IMR-90 (cell line): ENCODE measurements around the gene GPRIN3. TPM values are rescaled to one million over a fixed set of nuclear protein-coding genes. Genes with fewer than 3 reads are reported as not detected.

Experiments used
- ATAC-seq: fragments of 200-7000 bp; cut with Tn5 transposase; 2 replicates; pipeline ENCODE4 v1.9.1; 2020; ENCODE audit warnings: low read depth, mild to moderate bottlenecking, moderate library complexity
- BruUV-seq: library from RNA; stranded (reverse); fragments of 400-500 nt; replicated peaks from 2 replicates; lab custom pipeline; 2021; lab: Mats Ljungman, UMichigan
- CTCF ChIA-PET: fragments of 300-600 bp; formaldehyde crosslinking; extraction: SDS; loops from one replicate; lab custom pipeline; 2021; ENCODE audit warnings: antibody characterized with exemption; lab: Yijun Ruan, JAX
- POLR2A ChIA-PET: fragments of 300-600 bp; sonication (Branson Sonifier 250); formaldehyde crosslinking; loops from one replicate; lab custom pipeline; 2022; ENCODE audit warnings: antibody characterized with exemption; ENCODE audit not compliant: unreplicated experiment; lab: Charles Lee
- DNase-seq: peaks from one replicate; pipeline ENCODE4 v3.0.0; 2013
- H2AFZ ChIP-seq: replicated peaks from 2 replicates; pipeline ENCODE3; 2013; ENCODE audit warnings: low read length, mild to moderate bottlenecking; ENCODE audit not compliant: poor library complexity
- H2AK5ac ChIP-seq: 2 replicates; pipeline ENCODE4 v1.6.1; 2013; ENCODE audit warnings: low read depth, low read length, inconsistent platforms
- H2AK9ac ChIP-seq: replicated peaks from 2 replicates; pipeline ENCODE3; 2013; ENCODE audit warnings: mild to moderate bottlenecking, low read depth, low read length, moderate library complexity; ENCODE audit not compliant: poor library complexity
- H2BK120ac ChIP-seq: 2 replicates; pipeline ENCODE4 v1.6.1; 2013; ENCODE audit warnings: low read depth, low read length, inconsistent platforms
- H2BK15ac ChIP-seq: 3 replicates; pipeline ENCODE4 v1.6.1; 2013; ENCODE audit warnings: low read depth, low read length, inconsistent platforms
- H2BK20ac ChIP-seq: 2 replicates; pipeline ENCODE4 v1.6.1; 2013; ENCODE audit warnings: low read depth, mild to moderate bottlenecking, inconsistent platforms, low read length, moderate library complexity
- H2BK5ac ChIP-seq: 2 replicates; pipeline ENCODE4 v1.6.1; 2013; ENCODE audit warnings: mild to moderate bottlenecking, low read depth, low read length, inconsistent platforms; ENCODE audit not compliant: poor library complexity, severe bottlenecking
- H3K14ac ChIP-seq: replicated peaks from 2 replicates; pipeline ENCODE4 v1.6.1; 2013; ENCODE audit warnings: low read depth, low read length, inconsistent platforms
- H3K18ac ChIP-seq: 2 replicates; pipeline ENCODE4 v1.6.1; 2013; ENCODE audit warnings: low read depth, low read length, control low read depth
- H3K23ac ChIP-seq: 2 replicates; pipeline ENCODE4 v1.6.1; 2013; ENCODE audit warnings: low read depth, low read length, inconsistent platforms
- H3K27ac ChIP-seq: 2 replicates; pipeline ENCODE4 v1.5.1; 2013; ENCODE audit warnings: mild to moderate bottlenecking, control low read depth, low read length; ENCODE audit not compliant: insufficient read depth
- H3K27me3 ChIP-seq: 2 replicates; pipeline ENCODE4 v1.6.1; 2013; ENCODE audit warnings: low read length; ENCODE audit not compliant: control insufficient read depth, insufficient read depth
- H3K36me3 ChIP-seq: 2 replicates; pipeline ENCODE4 v1.6.1; 2013; ENCODE audit warnings: low read length, mixed read lengths; ENCODE audit not compliant: control insufficient read depth, insufficient read depth
- H3K4ac ChIP-seq: 2 replicates; pipeline ENCODE4 v1.6.1; 2013; ENCODE audit warnings: low read depth, low read length, inconsistent platforms
- H3K4me1 ChIP-seq: 2 replicates; pipeline ENCODE4 v1.6.1; 2013; ENCODE audit warnings: low read length, mixed read lengths; ENCODE audit not compliant: control insufficient read depth, insufficient read depth
- H3K4me2 ChIP-seq: 2 replicates; pipeline ENCODE4 v1.6.1; 2013; ENCODE audit warnings: low read depth, mild to moderate bottlenecking, control low read depth, low read length, moderate library complexity
- H3K4me3 ChIP-seq: 2 replicates; pipeline ENCODE4 v1.5.1; 2013; ENCODE audit warnings: low read depth, mild to moderate bottlenecking, control low read depth, low read length, moderate library complexity; ENCODE audit not compliant: insufficient read depth
- H3K56ac ChIP-seq: 2 replicates; pipeline ENCODE4 v1.6.1; 2013; ENCODE audit warnings: low read length, inconsistent platforms; ENCODE audit not compliant: insufficient read depth; ENCODE audit errors: extremely low read depth
- H3K79me1 ChIP-seq, 2 experiments: 2 replicates each; pipeline ENCODE4 v1.6.1; 2013; ENCODE audit warnings: low read length in 2 of 2, inconsistent platforms in 1 of 2, low read depth in 1 of 2
- H3K9ac ChIP-seq: 2 replicates; pipeline ENCODE4 v1.6.1; 2013; ENCODE audit warnings: low read depth, low read length, control low read depth
- H3K9me1 ChIP-seq: 2 replicates; pipeline ENCODE4 v1.6.1; 2013; ENCODE audit warnings: low read length, inconsistent platforms; ENCODE audit not compliant: insufficient read depth
- H3K9me3 ChIP-seq: 2 replicates; pipeline ENCODE4 v1.6.1; 2013; ENCODE audit warnings: low read length; ENCODE audit not compliant: control insufficient read depth, insufficient read depth
- H4K20me1 ChIP-seq: 2 replicates; pipeline ENCODE4 v1.6.1; 2013; ENCODE audit warnings: low read length, inconsistent platforms; ENCODE audit not compliant: insufficient read depth
- H4K5ac ChIP-seq: 2 replicates; pipeline ENCODE4 v1.6.1; 2013; ENCODE audit warnings: mild to moderate bottlenecking, low read depth, low read length, control low read depth
- H4K8ac ChIP-seq, 2 experiments: 2 replicates each; pipeline ENCODE4 v1.6.1; 2013; ENCODE audit warnings: low read depth in 2 of 2, low read length in 2 of 2, control low read depth in 1 of 2, inconsistent platforms in 1 of 2
- H4K91ac ChIP-seq: 2 replicates; pipeline ENCODE4 v1.6.1; 2013; ENCODE audit warnings: low read depth, low read length, inconsistent platforms; ENCODE audit not compliant: insufficient read depth
- BHLHE40 ChIP-seq: fragments of 150-350 bp; IDR thresholded peaks from 2 replicates; pipeline ENCODE4 v1.6.1; 2016; ENCODE audit warnings: mild to moderate bottlenecking, low read depth, low read length
- CEBPB ChIP-seq: IDR thresholded peaks from 2 replicates; pipeline ENCODE4 v1.6.1; 2012; ENCODE audit warnings: low read depth, low read length, improper control_type of control experiment
- FOS ChIP-seq: fragments of 150-350 bp; IDR thresholded peaks from 2 replicates; pipeline ENCODE4 v1.6.1; 2016; ENCODE audit warnings: low read depth, low read length
- MAFK ChIP-seq: IDR thresholded peaks from 2 replicates; pipeline ENCODE4 v1.6.1; 2012; ENCODE audit warnings: low read depth, low read length, improper control_type of control experiment
- MAZ ChIP-seq: IDR thresholded peaks from 2 replicates; pipeline ENCODE4 v1.6.1; 2012; ENCODE audit warnings: low read depth, mild to moderate bottlenecking, low read length, improper control_type of control experiment, moderate library complexity, borderline replicate concordance
- MXI1 ChIP-seq: IDR thresholded peaks from 2 replicates; pipeline ENCODE4 v1.6.1; 2012; ENCODE audit warnings: low read depth, mild to moderate bottlenecking, low read length, moderate library complexity, borderline replicate concordance
- POLR2A ChIP-seq: IDR thresholded peaks from 2 replicates; pipeline ENCODE4 v1.6.1; 2012; ENCODE audit warnings: mild to moderate bottlenecking, low read depth, low read length
- RAD21 ChIP-seq: IDR thresholded peaks from 2 replicates; pipeline ENCODE4 v1.6.1; 2012; ENCODE audit warnings: low read length, improper control_type of control experiment
- RFX5 ChIP-seq: IDR thresholded peaks from 2 replicates; pipeline ENCODE4 v1.8.0; 2012; ENCODE audit warnings: low read depth, mild to moderate bottlenecking, low read length, moderate library complexity
- SMC3 ChIP-seq: fragments of 150-350 bp; IDR thresholded peaks from 2 replicates; pipeline ENCODE4 v1.6.1; 2016; ENCODE audit warnings: low read depth, mild to moderate bottlenecking, antibody characterized with exemption, low read length, moderate library complexity
- WGBS, 2 experiments: methylation state at CpG; one replicate each; pipeline versions ENCODE4 v1.1.5 to v1.1.7; 2013; ENCODE audit warnings: missing lambda C conversion rate in 2 of 2; ENCODE audit not compliant: insufficient read length in 1 of 2; ENCODE audit errors: extremely low coverage in 2 of 2; 5-methylcytosine and 5-hydroxymethylcytosine counted together
- dilution Hi-C: fragments of 300-500 bp; cut with HindIII; formaldehyde crosslinking; loops from one replicate; pipeline ENCODE4 v1.14.3; 2018; ENCODE audit warnings: low sequenced_read_pairs; ENCODE audit not compliant: unreplicated experiment
- in situ Hi-C: fragments of 300-500 bp; cut with MboI; formaldehyde crosslinking; loops from 3 replicates; pipeline ENCODE4 v1.14.3; 2019; ENCODE audit warnings: low sequenced_read_pairs, inconsistent platforms, mixed read lengths
- intact Hi-C: fragments of 100-400 bp; cut with micrococcal nuclease; formaldehyde crosslinking; loops from 2 replicates; pipeline ENCODE4 v1.10.0; 2022
- polyA plus RNA-seq, 3 experiments: library from polyadenylated mRNA; depleted of rRNA; stranded (reverse); fragments of >200 nt; gene quantifications; 2 replicates each; pipeline ENCODE4 v1.2.3, GENCODE V29; 2012; ENCODE audit warnings: low replicate concordance in 1 of 3
- total RNA-seq: library from RNA; depleted of rRNA; stranded (reverse); fragments of >200 nt; gene quantifications from 2 replicates; pipeline ENCODE4 v1.2.3, GENCODE V29; 2012
- TF ChIP-seq, protein P1 (sequence below): fragments of 150-350 bp; IDR thresholded peaks from 2 replicates; pipeline ENCODE4 v1.6.1; 2016; ENCODE audit warnings: low read depth, mild to moderate bottlenecking, low read length, moderate library complexity, borderline replicate concordance
- TF ChIP-seq, protein P2 (sequence below): conservative IDR thresholded peaks from 2 replicates; pipeline ENCODE4 v1.5.1; 2012; ENCODE audit warnings: mild to moderate bottlenecking, low read depth, low read length, improper control_type of control experiment

The GPRIN3 gene
- total and polyA plus RNA-seq, 2 of the 4 experiments (the other 2 are of a cell fraction): under 0.01 TPM; not detected in 1

DNA sequence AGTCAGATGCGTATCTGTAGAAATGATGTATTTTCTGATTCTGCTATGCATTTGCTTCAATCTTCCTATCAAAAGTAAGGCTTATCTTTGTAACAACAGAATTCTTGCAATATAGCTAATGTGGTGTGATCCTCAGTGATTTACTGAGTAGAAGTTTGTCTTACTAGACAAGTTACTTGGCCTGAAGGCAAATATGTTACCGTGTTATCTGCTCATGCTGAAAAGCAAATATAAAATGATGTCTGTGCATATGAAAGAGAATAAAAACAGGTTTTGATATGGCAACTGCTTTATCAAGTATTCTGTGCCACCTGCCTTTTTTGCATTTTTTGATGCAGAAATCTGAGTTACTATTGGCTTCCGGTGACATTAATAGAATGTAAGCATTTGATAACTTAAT, 103.7 kb downstream of the GPRIN3 start:
- no peak overlapping the region for H2BK5ac ChIP-seq
- H2BK15ac ChIP-seq: no peak overlapping the region
- H2AK9ac ChIP-seq: no peak overlapping the region
- WGBS, 2 experiments: 40% methylated on average over 1 of the region's 3 CpGs; no CpG with 5 or more reads in 1 of the 2 experiments
- intact Hi-C loops (no loop called here), in situ Hi-C loops (no loop called here), dilution Hi-C loops (no loop called here)
- no peak overlapping the region for H3K14ac ChIP-seq
- H3K79me1 ChIP-seq: no peaks in the 10 kb centered on the region
- no peak overlapping the region for H3K9ac ChIP-seq
- no peak overlapping the region for H3K27ac ChIP-seq
- no peak overlapping the region for H3K23ac ChIP-seq
- H3K9me3 ChIP-seq: no peaks in the 10 kb centered on the region
- no peak overlapping the region for H2AK5ac ChIP-seq
- no peak overlapping the region for H3K56ac ChIP-seq
- no peaks in the 10 kb centered on the region for H3K4me1 ChIP-seq
- no peak overlapping the region for H2BK20ac ChIP-seq
- H3K4ac ChIP-seq: no peak overlapping the region
- ATAC-seq (no peak), DNase-seq (no peak)
- TF ChIP-seq MAFK (no peak), RAD21 (no peak), MAZ (no peak), RFX5 (no peak), POLR2A (no peak), MXI1 (no peak), CEBPB (no peak), FOS (no peak), BHLHE40 (no peak), SMC3 (no peak)
- TF ChIP-seq, protein P1, sequence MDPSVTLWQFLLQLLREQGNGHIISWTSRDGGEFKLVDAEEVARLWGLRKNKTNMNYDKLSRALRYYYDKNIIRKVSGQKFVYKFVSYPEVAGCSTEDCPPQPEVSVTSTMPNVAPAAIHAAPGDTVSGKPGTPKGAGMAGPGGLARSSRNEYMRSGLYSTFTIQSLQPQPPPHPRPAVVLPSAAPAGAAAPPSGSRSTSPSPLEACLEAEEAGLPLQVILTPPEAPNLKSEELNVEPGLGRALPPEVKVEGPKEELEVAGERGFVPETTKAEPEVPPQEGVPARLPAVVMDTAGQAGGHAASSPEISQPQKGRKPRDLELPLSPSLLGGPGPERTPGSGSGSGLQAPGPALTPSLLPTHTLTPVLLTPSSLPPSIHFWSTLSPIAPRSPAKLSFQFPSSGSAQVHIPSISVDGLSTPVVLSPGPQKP: no peak
- TF ChIP-seq, protein P2, sequence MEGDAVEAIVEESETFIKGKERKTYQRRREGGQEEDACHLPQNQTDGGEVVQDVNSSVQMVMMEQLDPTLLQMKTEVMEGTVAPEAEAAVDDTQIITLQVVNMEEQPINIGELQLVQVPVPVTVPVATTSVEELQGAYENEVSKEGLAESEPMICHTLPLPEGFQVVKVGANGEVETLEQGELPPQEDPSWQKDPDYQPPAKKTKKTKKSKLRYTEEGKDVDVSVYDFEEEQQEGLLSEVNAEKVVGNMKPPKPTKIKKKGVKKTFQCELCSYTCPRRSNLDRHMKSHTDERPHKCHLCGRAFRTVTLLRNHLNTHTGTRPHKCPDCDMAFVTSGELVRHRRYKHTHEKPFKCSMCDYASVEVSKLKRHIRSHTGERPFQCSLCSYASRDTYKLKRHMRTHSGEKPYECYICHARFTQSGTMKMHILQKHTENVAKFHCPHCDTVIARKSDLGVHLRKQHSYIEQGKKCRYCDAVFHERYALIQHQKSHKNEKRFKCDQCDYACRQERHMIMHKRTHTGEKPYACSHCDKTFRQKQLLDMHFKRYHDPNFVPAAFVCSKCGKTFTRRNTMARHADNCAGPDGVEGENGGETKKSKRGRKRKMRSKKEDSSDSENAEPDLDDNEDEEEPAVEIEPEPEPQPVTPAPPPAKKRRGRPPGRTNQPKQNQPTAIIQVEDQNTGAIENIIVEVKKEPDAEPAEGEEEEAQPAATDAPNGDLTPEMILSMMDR: no peak
- H3K4me3 ChIP-seq: no peak overlapping the region
- H4K20me1 ChIP-seq: no peaks in the 10 kb centered on the region
- no peak overlapping the region for H3K18ac ChIP-seq
- no peak overlapping the region for H2AFZ ChIP-seq
- ChIA-PET CTCF (no interaction called here), POLR2A (no interaction called here)
- no TSS peak for BruUV-seq
- H3K36me3 ChIP-seq: no peaks in the 10 kb centered on the region
- no peak overlapping the region for H4K8ac ChIP-seq
- no peak overlapping the region for H3K4me2 ChIP-seq
- H3K27me3 ChIP-seq: no peaks in the 10 kb centered on the region
- H3K9me1 ChIP-seq: no peaks in the 10 kb centered on the region
- H2BK120ac ChIP-seq: no peak overlapping the region
- H4K5ac ChIP-seq: no peak overlapping the region
- no peak overlapping the region for H4K91ac ChIP-seq
